ENCODE measurements around the gene PARD6B. TPM values are rescaled to one million over a fixed set of nuclear protein-coding genes. Genes with fewer than 3 reads are reported as not detected.
A peak's percentile ranks its signal among the peaks of the same experiment; 100 is the strongest.
"Not testable (repeated sequence)": the region's sequence is repeated elsewhere in the genome, so short reads cannot be mapped to it uniquely, and the experiment has no call there.

The PARD6B gene
- polyA plus RNA-seq, 4 donors = 19.1 to 26.8 (median 22.8) TPM

- DNase-seq (ENCODE audit: low read depth in 4 of 4, low spot score in 2 of 4) = peak in 2 of 4 donors; percentile 68
Observed at GRCh38 chr20:50794846-50795634, 63.7 kb downstream of the PARD6B start, which contains the start of gene BCAS4. BCAS4 (plus strand) TSS chr20:50795061; CDS start chr20:50795084, 23 bp downstream.

- DNase-seq (ENCODE audit: low read depth in 4 of 4, low spot score in 2 of 4) = no peak
Observed at GRCh38 chr20:50797142-50797541, 65.8 kb downstream of the PARD6B start.

- DNase-seq (ENCODE audit: low read depth in 4 of 4, low spot score in 2 of 4) = no peak
Observed at GRCh38 chr20:50798650-50799049, 67.3 kb downstream of the PARD6B start.

GRCh38 chr20:50799176-50799889 lies 68.0 kb downstream of the PARD6B start:
- DNase-seq (ENCODE audit: low read depth in 4 of 4, low spot score in 2 of 4) = no peak

GRCh38 chr20:50799890-50800550 lies 68.6 kb downstream of the PARD6B start:
- no peak for DNase-seq (ENCODE audit: low read depth in 4 of 4, low spot score in 2 of 4)

- not testable (repeated sequence) for DNase-seq (ENCODE audit: low read depth in 4 of 4, low spot score in 2 of 4)
Observed at GRCh38 chr20:50800986-50801746, 69.8 kb downstream of the PARD6B start.

- no peak for DNase-seq (ENCODE audit: low read depth in 4 of 4, low spot score in 2 of 4)
Observed at GRCh38 chr20:50801747-50802125, 70.4 kb downstream of the PARD6B start.

GRCh38 chr20:50802289-50802688 lies 70.9 kb downstream of the PARD6B start:
- DNase-seq (ENCODE audit: low read depth in 4 of 4, low spot score in 2 of 4) = no peak

GRCh38 chr20:50804437-50805348 lies 73.3 kb downstream of the PARD6B start:
- DNase-seq (ENCODE audit: low read depth in 4 of 4, low spot score in 2 of 4) = no peak

- DNase-seq (ENCODE audit: low read depth in 4 of 4, low spot score in 2 of 4) = no peak
Observed at GRCh38 chr20:50805349-50805684, 73.9 kb downstream of the PARD6B start.

GRCh38 chr20:50806126-50806768 lies 74.9 kb downstream of the PARD6B start:
- no peak for DNase-seq (ENCODE audit: low read depth in 4 of 4, low spot score in 2 of 4)

Other genes starting within 250 kb of the PARD6B start
- 10 to 100 TPM; 31.3 to 33.6 (median 32.4) TPM for gene PTPN1, start 221.2 kb upstream of the PARD6B start, polyA plus RNA-seq (ENCODE audit: insufficient read length in 4 of 4)
- 1 to 10 TPM; 6.4 to 10.0 (median 8.0) TPM for gene RIPOR3, start 40.0 kb upstream of the PARD6B start, polyA plus RNA-seq (ENCODE audit: insufficient read length in 4 of 4)
- gene BCAS4, start 63.5 kb downstream of the PARD6B start, polyA plus RNA-seq (ENCODE audit: insufficient read length in 4 of 4) = 1 to 10 TPM; 5.1 to 5.8 (median 5.4) TPM
- 100 to 1,000 TPM; 112 to 122 (median 116) TPM for gene ADNP, start 199.9 kb downstream of the PARD6B start, polyA plus RNA-seq (ENCODE audit: insufficient read length in 4 of 4)
- 10 to 100 TPM; 55.6 to 70.9 (median 66.6) TPM for gene DPM1, start 227.0 kb downstream of the PARD6B start, polyA plus RNA-seq (ENCODE audit: insufficient read length in 4 of 4)
- 1 to 10 TPM; 4.5 to 5.6 (median 5.0) TPM for gene MOCS3, start 227.2 kb downstream of the PARD6B start, polyA plus RNA-seq (ENCODE audit: insufficient read length in 4 of 4)

Data from left renal cortex interstitium (tissue), 4 donors.